Neural cell (in vitro differentiated cells): Measurements from ENCODE around the gene RAI1.

ENCODE experiments used
- EP300 ChIP-seq: fragments of 450-650 bp; conservative IDR thresholded peaks from 2 replicates; pipeline ENCODE4 v1.6.1; 2014; ENCODE audit warnings: antibody characterized with exemption, mild to moderate bottlenecking, moderate library complexity; ENCODE audit not compliant: poor library complexity, severe bottlenecking
- EZH2 ChIP-seq: fragments of 200-600, 300-800 bp; shearing (Covaris generic), sonication (generic); IDR thresholded peaks from 2 replicates; pipeline ENCODE4 v1.6.1; 2014; ENCODE audit warnings: antibody characterized with exemption, low read length, borderline replicate concordance, mild to moderate bottlenecking; ENCODE audit not compliant: insufficient read depth, poor library complexity, severe bottlenecking
- SMC3 ChIP-seq: fragments of 450-650 bp; conservative IDR thresholded peaks from 2 replicates; pipeline ENCODE4 v1.6.1; 2014; ENCODE audit warnings: antibody characterized with exemption, mild to moderate bottlenecking, moderate library complexity; ENCODE audit not compliant: poor library complexity
- TF ChIP-seq, protein P1 (sequence below): fragments of 450-650 bp; IDR thresholded peaks from 2 replicates; pipeline ENCODE4 v1.5.1; 2014; ENCODE audit warnings: antibody characterized with exemption, mild to moderate bottlenecking, moderate library complexity; ENCODE audit not compliant: poor library complexity, severe bottlenecking

GRCh38 chr17:17790637-17791464 lies 109.6 kb downstream of the RAI1 start:
- TF ChIP-seq EP300 (no peak), EZH2 (no peak), SMC3 (no peak)
- TF ChIP-seq, protein P1, sequence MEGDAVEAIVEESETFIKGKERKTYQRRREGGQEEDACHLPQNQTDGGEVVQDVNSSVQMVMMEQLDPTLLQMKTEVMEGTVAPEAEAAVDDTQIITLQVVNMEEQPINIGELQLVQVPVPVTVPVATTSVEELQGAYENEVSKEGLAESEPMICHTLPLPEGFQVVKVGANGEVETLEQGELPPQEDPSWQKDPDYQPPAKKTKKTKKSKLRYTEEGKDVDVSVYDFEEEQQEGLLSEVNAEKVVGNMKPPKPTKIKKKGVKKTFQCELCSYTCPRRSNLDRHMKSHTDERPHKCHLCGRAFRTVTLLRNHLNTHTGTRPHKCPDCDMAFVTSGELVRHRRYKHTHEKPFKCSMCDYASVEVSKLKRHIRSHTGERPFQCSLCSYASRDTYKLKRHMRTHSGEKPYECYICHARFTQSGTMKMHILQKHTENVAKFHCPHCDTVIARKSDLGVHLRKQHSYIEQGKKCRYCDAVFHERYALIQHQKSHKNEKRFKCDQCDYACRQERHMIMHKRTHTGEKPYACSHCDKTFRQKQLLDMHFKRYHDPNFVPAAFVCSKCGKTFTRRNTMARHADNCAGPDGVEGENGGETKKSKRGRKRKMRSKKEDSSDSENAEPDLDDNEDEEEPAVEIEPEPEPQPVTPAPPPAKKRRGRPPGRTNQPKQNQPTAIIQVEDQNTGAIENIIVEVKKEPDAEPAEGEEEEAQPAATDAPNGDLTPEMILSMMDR, result no peak
